ENCODE data around the gene PLXNC1.

DNA sequence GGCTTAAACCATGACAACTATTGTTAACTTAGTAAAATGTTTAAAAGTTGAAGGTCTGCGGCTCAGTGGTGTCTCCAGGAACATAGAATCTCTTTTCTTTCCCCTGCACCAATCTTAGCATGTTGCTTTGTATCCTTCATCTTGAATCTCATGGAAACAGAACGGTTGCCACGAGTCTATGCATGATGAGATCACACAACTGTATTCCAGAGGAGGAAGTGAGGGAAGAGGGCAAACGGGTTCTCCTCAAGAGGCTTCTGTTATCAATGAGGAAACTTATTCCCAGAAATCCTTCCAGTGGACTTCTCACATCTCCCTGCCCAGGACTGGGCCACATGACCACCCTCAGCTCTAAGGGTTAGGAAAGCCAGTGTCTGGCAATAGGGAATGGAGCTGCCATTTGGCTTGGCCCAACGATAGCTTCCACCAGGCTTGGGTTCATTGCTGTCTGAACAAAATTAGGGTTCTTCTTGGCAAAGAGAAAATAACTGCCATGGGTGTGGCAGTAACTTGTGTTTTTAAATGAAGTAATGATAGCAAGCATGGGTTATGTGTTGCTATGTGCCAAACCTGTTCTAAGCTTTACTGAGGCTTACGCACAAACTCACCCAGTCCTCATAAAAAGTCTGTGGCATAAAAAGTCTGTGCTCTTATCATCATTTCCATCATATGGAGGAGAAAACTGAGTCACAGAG, 17.4 kb downstream of the PLXNC1 start:
- TF ChIP-seq, protein P1, sequence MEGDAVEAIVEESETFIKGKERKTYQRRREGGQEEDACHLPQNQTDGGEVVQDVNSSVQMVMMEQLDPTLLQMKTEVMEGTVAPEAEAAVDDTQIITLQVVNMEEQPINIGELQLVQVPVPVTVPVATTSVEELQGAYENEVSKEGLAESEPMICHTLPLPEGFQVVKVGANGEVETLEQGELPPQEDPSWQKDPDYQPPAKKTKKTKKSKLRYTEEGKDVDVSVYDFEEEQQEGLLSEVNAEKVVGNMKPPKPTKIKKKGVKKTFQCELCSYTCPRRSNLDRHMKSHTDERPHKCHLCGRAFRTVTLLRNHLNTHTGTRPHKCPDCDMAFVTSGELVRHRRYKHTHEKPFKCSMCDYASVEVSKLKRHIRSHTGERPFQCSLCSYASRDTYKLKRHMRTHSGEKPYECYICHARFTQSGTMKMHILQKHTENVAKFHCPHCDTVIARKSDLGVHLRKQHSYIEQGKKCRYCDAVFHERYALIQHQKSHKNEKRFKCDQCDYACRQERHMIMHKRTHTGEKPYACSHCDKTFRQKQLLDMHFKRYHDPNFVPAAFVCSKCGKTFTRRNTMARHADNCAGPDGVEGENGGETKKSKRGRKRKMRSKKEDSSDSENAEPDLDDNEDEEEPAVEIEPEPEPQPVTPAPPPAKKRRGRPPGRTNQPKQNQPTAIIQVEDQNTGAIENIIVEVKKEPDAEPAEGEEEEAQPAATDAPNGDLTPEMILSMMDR (IDR thresholded peaks at IDR 0.05): no peak
- no peak for TF ChIP-seq EZH2 (IDR thresholded peaks at IDR 0.05; ENCODE audit: borderline replicate concordance, insufficient read depth, low read depth, low read length, poor library complexity, severe bottlenecking)

All from B cell (primary cell).